SHP77 (cell line): ENCODE results near the gene NOPCHAP1.
"Not testable (repeated sequence)": the region's sequence is repeated elsewhere in the genome, so short reads cannot be mapped to it uniquely, and the experiment has no call there.

Source experiments
- DNase-seq, 2 experiments: peaks; one replicate each; lab custom pipeline; 2025; lab: John Stamatoyannopoulos, UW

Gene NOPCHAP1

DNA sequence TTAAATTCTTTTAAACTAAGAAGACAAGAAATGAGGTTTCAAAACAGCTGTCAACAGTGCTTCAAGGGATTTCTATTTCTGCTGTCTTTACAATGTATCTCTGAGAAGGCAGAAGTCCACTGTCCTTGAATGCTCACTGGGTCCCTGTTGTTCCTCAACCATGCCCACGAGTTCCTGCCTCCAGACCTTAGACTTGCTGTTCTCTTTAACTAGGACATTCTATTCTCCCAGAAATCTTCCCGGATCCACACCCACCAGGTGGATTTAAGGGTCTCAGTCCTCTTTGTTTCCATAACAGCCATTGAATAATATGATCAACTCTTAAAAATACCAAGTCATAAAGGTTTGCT lies 21.3 kb upstream of the NOPCHAP1 start:
- no peak for DNase-seq

DNA sequence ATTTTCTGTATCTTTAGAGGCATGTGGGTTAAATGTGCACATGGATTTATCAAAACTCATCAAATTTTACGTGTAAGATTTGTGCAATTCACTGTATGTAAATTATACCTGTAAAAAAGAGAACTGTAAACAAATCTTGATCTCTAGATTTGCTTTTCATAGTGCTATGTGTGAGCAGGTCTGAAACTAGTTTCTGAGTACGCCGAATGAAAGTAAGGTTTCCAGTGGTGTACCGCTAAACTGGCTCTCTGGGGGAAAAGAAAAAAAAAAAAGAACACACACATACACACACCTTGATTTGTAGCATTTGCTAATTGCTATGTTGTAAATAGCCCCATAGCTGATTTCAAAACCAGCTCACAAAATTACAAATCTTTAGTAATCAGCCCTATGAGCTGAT lies 19.4 kb upstream of the NOPCHAP1 start:
- DNase-seq, result no peak

DNA sequence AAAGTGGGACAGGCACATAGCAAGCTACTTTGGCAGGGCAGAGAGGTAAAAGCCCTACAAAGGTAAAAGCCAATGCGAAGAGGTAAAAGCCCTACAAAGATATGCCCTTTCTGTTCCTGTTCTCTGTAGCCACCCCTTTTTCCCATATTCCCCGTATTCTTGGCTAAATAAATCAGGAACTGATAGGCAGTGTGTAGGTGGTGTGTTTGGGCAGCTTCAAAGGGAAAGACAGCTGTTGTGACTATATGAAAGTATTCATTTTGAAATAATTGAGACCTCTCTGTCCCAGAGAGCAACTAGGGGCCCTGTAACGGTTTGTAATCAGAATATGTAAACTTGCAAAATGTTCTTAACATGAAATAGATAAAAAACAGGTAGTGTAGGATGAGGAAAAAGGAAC lies 16.8 kb upstream of the NOPCHAP1 start:
- no peak for DNase-seq

DNA sequence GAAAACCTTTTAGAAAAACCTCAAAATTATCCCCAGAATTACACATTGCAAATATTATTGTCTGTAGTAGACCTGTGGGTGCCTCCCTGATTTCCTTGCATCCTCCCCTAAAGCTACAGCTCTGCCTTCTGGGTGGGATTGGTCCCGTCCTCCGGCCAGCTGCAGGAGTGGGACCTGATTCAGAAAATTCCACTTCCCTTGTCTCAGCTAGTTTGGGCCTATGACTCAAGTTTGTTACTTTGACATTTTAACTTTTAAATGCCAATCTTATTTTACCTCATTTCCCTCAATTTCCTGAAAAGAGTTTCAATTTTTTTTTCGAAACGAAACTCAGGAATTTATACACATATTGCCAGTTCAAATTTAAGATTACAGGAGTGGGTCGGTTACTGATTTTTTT lies 14.8 kb upstream of the NOPCHAP1 start:
- no peak for DNase-seq

DNA sequence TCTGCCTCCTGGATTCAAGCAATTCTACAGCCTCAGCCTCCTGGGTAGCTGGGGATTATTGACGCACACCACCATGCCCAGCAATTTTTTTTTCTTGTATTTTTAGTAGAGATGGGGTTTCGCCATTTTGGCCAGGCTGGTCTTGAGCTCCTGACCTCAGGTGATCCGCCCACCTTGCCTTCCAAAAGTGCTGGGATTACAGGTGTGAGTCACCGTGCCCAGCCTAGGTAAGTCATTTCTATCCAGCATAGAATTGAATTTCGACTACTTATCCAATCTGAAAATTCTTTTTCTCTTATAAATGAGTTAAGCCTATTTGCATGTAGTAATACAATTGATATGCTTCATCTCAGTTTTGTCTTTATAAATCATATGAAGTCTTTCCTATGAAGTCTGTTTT lies 12.9 kb upstream of the NOPCHAP1 start:
- no peak for DNase-seq

DNA sequence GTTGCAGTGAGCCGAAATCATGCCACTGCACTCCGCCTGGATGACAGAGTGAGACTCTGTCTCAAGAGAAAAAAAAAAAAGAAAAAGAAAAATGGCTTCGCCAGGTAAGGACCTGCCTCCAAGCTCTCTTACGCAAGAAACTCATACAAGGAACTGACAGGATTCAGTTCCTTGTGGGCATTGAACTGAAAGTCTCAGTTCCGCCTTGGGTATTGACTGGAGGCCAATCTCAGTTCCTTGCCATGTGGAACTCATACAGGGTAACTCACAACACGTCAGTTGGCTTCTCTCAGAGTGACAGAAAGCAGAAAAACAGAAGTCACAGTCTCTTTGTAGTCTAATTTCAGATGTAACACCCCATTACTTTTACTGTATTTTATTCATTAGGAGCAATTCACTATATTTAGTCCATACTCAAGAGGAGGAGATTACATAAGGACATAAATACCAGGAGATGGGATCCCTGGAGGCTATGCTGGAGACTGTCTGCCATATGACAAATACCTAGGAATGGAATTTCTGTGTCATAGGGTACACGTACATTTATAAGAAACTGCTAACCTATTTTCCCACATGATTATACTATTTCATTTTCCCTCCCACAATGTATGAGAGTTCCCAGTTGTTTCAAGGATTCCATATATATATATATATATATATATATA lies 11.4 kb upstream of the NOPCHAP1 start:
- DNase-seq, result no peak

DNA sequence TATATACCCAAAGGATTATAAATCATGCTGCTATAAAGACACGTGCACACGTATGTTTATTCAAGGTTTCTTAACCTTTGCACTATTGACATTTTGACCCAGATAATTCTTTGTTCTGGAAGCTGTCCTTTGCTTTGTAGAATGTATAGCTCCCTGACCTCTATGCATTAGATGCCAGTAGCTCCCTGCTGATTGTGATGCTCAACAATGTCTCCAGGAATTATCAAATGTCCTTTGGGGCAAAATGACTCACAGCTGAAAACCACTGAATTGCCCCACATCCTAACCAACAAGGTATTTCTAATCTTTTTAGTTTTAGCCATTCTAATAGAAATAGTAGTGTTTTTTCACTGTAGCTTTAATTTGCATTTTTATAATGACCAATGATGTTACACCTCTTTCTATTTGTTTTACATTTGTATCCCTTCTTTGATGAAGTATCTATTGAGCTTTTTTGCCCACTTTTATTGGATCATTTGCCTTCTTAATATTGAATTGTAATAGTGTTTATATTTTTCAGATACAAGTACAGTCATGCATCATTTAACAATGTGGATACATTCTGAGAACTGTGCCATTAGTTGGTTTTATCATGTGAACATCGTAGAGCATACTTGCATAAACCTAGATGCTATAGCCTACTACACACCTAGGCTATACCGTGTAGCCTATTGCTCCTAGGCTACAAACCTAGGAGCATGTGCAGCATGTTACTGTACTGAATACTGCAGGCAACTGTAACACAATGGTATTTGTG lies 10.4 kb upstream of the NOPCHAP1 start:
- DNase-seq, result no peak

DNA sequence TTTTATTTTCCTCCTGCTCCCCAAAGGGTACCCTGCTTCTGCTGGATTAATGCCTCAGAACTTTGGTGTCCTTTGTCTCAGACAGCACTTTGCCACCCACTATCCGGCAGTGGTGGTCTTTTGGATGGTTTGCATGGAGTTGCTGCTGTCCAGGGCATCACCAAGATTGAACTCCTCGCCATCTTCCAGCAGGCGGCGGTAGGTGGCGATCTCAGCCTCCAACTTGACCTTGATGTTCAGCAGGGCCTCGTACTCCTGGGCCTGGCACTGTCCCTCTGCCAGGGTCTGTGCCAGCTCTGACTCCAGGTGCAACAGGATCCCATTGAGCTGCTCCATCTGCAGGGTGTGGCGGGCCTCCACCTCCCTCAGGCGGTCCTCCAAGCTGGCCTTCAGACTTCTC lies 9.4 kb upstream of the NOPCHAP1 start:
- no peak for DNase-seq

DNA sequence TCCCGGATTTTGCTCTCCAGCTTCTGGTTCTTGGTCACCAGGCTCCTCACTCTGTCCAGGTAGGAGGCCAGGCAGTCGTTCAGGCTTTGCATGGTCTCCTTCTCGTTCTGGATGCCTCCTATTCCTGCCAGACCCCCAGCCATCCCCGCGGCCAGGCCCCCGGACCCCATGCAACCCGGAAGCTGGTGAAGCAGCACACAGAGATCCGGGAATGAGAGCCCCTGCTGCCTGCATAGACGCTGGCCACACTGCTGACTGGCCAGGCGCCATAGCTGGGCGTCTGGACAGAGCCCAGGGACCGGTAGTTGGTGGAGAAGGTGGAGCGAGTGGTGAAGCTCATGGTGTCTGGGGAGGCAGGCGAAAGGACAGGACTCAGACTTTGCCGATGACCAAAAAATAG lies 8.4 kb upstream of the NOPCHAP1 start:
- not testable (repeated sequence) for DNase-seq

DNA sequence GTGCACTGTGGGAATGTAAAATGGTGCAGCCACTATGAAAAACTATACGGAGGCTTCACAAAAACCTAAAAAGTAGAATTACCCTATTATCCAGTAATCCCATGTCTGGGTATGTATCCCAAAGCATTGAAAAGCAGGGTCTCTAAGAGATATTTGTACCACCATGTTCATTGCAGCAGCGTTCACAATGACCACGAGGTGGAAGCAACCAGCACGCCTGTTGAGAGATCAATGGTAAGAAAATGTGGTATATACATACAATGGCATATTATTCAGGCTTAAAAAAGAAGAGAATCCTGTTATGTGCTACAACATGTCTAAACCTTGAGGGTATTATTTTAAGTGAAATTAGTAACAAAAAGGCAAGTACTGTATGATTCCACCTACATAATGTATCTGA lies 910 bp upstream of the NOPCHAP1 start:
- peak; percentile 49 to 60 for DNase-seq

DNA sequence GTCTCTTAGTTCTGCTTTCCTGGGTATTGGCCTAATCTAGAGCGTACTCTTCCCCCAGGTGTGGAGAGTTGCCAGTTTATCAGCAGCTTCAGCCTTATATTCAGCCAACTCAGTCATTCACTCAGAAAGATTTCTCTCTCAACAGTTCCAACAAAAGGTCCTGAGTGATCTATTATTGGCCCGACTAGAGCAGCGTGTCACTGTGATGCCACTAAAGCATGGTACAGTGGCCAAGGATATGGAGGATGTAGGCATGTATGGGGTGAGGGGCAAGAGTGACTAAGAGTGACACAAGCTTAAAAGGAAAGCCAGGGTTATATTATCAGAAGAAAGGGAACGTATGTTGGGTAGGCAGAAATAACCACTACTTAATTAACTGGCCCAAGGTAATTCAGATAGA lies 4.8 kb downstream of the NOPCHAP1 start:
- no peak for DNase-seq

DNA sequence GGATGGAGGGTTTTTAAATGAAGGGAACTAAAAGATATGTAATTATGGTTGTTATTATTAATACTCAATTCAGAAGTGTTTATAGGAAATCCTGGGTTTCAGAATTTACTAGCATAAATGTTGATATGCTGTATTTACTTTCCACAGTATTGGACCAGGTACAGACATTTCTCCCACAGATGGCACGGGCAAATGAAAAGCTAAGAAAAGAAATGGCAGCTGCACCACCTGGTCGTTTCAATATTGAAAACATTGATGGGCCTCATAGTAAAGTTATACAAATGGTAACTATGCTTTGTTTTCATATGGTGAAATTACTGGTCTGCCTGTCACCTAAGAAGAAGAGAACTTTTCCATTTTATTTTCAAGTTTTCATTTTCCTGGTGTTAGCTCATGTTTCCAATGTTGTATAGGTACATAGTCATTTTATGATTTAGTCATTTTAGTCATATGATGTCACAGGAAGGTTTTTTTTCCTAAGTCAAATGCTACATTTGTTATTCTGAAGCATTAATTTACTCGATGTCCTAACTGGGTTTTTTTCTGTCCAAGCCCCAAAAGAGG lies 5.5 kb downstream of the NOPCHAP1 start:
- no peak for DNase-seq

DNA sequence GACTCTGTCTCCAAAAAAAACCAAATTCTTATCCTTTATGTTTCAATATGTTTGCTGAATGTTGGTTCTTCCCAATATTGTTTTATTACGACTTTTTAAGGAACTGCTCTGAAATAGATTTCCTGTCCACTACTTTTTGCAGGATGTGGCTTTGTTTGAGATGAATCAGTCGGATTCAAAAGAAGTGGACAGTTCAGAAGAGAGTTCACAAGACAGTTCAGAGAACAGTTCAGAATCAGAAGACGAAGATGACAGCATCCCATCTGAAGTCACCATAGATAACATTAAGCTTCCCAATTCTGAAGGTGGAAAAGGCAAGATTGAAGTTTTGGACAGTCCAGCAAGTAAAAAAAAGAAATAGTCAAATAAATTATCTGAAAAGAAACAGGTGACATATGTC lies 8.2 kb downstream of the NOPCHAP1 start:
- DNase-seq, result no peak

DNA sequence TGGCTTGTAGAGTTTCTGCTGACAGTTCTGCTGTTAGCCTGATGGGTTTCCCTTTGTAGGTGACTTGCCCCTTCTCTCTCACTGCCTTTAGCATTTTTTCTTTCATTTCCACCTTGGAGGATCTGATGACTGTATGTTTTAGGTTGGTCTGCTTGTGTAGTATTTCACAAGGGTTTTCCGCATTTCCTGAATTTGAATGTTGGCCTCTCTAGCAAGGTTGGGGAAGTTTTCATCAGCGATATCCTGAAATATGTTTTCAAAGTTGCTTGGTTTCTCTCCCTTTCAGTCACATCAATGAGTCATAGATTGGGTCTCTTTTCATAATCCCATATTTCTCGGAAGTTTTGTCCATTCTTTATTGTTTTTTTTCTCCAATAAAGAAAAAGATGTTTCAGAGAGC lies 11.4 kb downstream of the NOPCHAP1 start:
- no peak for DNase-seq

DNA sequence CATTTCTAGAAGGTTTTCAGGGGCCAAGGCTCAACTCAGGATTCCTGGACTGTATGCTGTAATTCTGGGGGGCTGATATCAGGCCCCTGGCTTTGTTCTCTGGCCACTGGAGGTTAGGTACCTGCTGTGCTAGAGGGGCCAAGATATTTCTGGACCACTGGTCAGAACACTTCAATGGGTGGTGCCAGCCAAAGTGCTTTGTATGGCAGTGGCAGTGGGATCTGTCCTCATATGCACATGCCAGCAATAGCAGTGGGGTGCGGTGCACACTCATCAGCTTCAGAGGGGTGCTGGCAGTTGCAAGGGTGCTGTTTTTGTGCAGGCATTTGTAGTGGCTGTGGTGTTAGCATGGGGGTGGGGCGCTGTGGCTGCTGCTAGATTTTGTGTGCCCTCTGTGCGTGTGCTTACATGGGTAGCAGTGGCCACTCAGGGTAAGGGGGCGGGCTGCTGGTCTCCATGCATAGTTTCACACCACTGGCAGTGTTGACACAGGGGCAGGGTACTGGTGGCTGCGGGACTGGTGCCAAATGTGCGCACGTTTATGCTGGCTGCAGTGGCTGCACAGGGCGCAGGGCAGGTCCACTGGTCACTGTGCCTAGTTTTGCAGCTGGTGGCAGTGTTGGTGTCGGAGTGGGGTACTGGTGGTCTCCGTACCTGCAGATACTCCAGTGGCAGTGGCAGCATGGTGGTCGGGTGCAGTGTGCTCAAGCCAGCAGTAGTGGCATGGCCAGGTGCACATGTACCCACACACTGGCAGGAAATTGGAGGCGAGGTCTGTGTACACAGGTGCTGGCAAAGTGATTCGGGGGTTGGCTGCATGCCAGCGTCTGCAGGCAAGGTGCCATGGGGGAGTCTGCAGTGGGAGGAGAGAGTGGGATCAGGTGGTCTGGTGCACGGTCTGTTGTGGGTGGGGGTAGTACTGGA lies 12.6 kb downstream of the NOPCHAP1 start:
- peak; percentile 71 to 82 for DNase-seq

DNA sequence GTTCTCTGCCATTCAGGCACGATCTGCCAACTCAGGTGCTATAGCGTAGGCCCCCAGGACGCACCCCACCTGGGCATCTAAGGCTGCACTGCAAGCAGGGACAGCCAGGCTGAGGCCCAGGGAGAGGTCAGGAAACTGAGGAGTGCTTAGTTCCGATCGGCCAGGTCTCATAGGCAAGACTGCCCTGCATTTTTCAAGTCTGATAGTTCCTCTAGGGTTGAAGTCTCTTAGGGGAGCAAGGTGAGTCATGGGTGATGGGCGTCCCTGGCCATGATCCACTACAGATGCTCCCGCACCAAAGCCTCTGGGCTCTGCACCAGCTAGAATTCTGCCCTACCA lies 13.2 kb downstream of the NOPCHAP1 start:
- DNase-seq, result peak in 1 of 2 experiments; percentile 23

DNA sequence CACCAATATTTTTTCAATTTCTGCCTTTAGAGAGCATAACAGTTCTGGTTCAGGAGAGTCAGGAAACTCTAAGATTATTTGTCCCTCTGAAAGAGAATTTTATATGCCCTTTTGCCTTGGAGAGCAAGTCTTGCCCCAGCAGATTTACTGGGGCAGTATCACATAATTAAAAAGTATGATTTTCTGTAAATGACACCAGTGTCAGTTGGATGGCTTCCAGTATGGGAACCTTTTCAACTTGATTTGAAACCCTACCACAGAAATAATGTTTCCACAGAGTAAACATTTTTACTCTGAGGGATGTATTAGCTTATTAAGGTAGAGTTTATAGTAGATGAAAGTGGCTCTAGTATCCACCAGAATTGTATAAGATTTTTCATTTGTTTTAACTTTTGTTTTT lies 15.4 kb downstream of the NOPCHAP1 start:
- DNase-seq, result no peak

DNA sequence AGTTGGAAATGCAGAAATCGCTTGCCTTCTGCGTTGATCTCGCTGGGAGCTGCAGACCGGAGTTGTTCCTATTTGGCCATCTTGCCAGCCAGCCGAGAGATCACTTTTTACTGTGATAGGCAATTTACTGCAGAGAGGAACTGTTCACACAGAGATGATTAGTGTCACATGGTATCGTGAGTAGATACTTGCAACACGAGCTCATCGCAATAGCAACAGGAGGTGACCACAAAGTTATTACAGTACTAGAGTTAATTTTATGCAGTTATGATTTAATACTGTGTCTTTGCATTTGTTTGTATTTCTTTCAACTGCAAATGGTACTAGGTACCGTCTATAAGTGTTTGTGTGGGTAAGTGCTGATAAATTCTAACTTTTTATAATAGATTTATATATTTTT lies 27.8 kb downstream of the NOPCHAP1 start:
- no peak for DNase-seq

DNA sequence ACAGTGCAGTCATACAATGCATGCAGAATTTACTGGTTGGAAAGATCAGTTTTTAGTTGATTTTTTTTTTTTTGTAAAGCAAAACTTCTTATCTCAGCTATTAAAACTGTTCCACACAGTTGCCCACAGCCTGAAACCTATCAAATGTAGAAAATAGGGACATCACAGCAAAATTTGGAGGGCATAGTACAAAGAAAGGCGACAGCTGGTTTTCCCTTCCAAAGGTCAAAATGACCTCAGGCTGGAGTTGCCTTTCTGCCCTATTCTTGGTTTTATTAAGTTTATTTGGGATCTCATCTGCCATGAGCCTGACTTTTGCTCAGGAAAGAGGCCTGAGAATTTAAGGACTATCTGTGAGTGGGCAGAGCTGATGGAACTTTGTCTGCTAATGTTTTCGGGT lies 28.5 kb downstream of the NOPCHAP1 start:
- DNase-seq, result no peak

DNA sequence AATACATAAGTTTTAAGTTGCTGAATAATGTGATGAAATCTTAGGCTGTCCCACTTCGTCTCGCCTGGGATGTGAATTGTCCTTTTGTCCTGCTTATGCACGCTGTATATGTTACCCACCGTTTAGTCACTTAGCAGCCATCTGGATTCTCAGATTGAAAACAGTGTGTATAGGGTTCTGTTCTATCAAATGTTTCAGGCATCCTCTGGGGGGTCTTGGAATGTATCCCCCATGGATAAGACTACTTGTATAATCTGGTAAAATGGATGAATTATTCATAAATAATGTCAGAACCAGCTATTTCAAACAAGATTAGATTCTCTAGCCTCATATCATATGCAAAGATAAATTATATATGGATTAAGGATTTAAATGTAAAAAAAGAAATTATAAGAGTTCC lies 29.4 kb downstream of the NOPCHAP1 start:
- no peak for DNase-seq

DNA sequence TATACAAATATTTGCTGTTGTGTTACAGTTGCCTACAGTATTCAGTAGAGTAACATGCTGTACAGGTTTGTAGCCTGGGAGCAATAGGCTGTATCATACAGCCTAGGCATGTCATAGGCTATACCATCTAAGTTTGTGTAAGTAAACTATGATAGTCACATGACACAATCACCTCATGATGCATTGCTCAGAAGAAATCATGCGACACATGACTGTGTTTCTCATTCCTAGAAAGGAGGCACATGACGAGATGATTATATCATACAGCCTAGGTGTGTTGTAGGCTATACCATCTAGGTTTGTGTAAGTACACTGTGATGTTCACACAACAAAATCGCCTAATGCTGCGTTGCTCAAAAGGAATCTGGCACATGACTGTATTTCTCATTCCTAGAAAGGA lies 31.9 kb downstream of the NOPCHAP1 start:
- no peak for DNase-seq

DNA sequence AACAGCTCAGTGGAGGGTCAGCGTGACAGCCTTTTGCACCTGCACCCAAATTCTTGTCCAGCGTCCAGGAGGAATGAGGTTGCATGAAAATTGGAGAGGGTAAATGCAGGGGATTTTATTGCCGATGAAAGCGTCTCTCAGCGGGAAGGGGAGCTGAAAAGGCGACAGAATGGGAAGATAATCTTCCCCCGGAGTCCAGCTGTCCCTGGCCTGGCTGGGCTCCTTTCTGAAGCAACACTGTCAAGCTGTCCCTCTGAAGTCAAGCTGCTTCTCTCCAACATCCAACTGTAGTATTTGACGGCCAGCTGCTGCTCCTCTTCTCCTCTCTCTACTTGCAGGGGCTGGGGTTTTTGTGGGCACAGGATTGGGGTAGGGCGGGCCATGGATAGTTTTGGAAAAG lies 32.7 kb downstream of the NOPCHAP1 start:
- no peak for DNase-seq
